GM12878 (cell line): Measurements from ENCODE around the gene NOS3. TPM values are rescaled to one million over a fixed set of nuclear protein-coding genes. Genes with fewer than 3 reads are reported as not detected.

Source experiments
- ATAC-seq: fragments of 200-7000 bp; cut with Tn5 transposase; 3 replicates; pipeline ENCODE4 v1.9.1; 2020; ENCODE audit warnings: mild to moderate bottlenecking, moderate library complexity
- BruUV-seq: library from RNA; stranded (reverse); fragments of 400-500 nt; replicated peaks from 2 replicates; lab custom pipeline; 2021; lab: Mats Ljungman, UMichigan
- CTCF ChIA-PET: fragments of 300-600 bp; sonication (Branson Sonifier 250); formaldehyde crosslinking; extraction: SDS; loops from one replicate; lab custom pipeline; 2021; ENCODE audit warnings: inconsistent platforms; lab: Yijun Ruan, JAX
- POLR2A ChIA-PET: fragments of 350-600 bp; formaldehyde crosslinking; extraction: SDS; loops from one replicate; lab custom pipeline; 2021; ENCODE audit warnings: inconsistent platforms; lab: Charles Lee
- RAD21 ChIA-PET: fragments of 300-600 bp; sonication (Branson Sonifier 250); formaldehyde crosslinking; loops from one replicate; lab custom pipeline; 2023; ENCODE audit warnings: antibody characterized with exemption; ENCODE audit not compliant: unreplicated experiment; lab: Charles Lee
- SMC1A ChIA-PET: fragments of 300-600 bp; sonication (Branson Sonifier 250); formaldehyde crosslinking; loops from one replicate; lab custom pipeline; 2023; ENCODE audit not compliant: unreplicated experiment, uncharacterized antibody; lab: Charles Lee
- DNase-seq: peaks from one replicate; pipeline ENCODE4 v3.0.0-alpha.2; 2011; ENCODE audit warnings: low read depth, low spot score
- FAIRE-seq: peaks from 3 replicates; lab custom pipeline; 2011; peaks lifted over from hg19 to GRCh38; lab: Jason Lieb, UNC
- H2AFZ ChIP-seq: 2 replicates; pipeline ENCODE4 v1.6.0; 2011; ENCODE audit warnings: low read depth, low read length, control low read depth; ENCODE audit not compliant: control insufficient read depth
- H3K27ac ChIP-seq: 2 replicates; pipeline ENCODE4 v1.5.1; 2011; ENCODE audit warnings: control low read depth; ENCODE audit not compliant: control insufficient read depth, insufficient read depth
- H3K27me3 ChIP-seq, 2 experiments: replicated peaks in 1 of 2; 2 replicates each; pipeline versions ENCODE4 v1.6.0 to v1.6.1; 2011; ENCODE audit warnings: low read length in 1 of 2; ENCODE audit not compliant: control insufficient read depth in 2 of 2, insufficient read depth in 2 of 2
- H3K36me3 ChIP-seq, 2 experiments: 2 replicates each; pipeline ENCODE4 v1.5.1; 2011; ENCODE audit warnings: low read length in 1 of 2; ENCODE audit not compliant: control insufficient read depth in 2 of 2, insufficient read depth in 2 of 2
- H3K4me1 ChIP-seq: 2 replicates; pipeline ENCODE4 v1.6.1; 2011; ENCODE audit warnings: mild to moderate bottlenecking, low read length, moderate library complexity, mixed read lengths; ENCODE audit not compliant: control insufficient read depth, insufficient read depth
- H3K4me2 ChIP-seq: 2 replicates; pipeline ENCODE4 v1.6.0; 2011; ENCODE audit warnings: control low read depth; ENCODE audit not compliant: control insufficient read depth, insufficient read depth
- H3K4me3 ChIP-seq: fragments of 200-600 bp; sonication (generic); 2 replicates; pipeline ENCODE4 v1.5.1; 2016
- H3K79me2 ChIP-seq: 2 replicates; pipeline ENCODE4 v1.6.0; 2011; ENCODE audit warnings: low read length; ENCODE audit not compliant: control insufficient read depth, insufficient read depth
- H3K9ac ChIP-seq: 2 replicates; pipeline ENCODE4 v1.8.0; 2011; ENCODE audit warnings: low read length, control low read depth, mixed read lengths; ENCODE audit not compliant: control insufficient read depth, insufficient read depth
- H3K9me3 ChIP-seq: replicated peaks from 3 replicates; pipeline ENCODE4 v1.5.1; 2011; ENCODE audit warnings: mild to moderate bottlenecking, low read length; ENCODE audit not compliant: control insufficient read depth, insufficient read depth
- H4K20me1 ChIP-seq: 2 replicates; pipeline ENCODE4 v1.6.0; 2011; ENCODE audit not compliant: control insufficient read depth, insufficient read depth
- ATF7 ChIP-seq: fragments of 450-650 bp; IDR thresholded peaks from 2 replicates; pipeline ENCODE4 v1.6.1; 2016; ENCODE audit warnings: low read depth, mild to moderate bottlenecking
- BRCA1 ChIP-seq: IDR thresholded peaks from 2 replicates; pipeline ENCODE4 v1.6.1; 2011; ENCODE audit warnings: low read depth, low read length, improper control_type of control experiment
- CHD4 ChIP-seq: fragments of 200-600 bp; sonication (generic); IDR thresholded peaks from 2 replicates; pipeline ENCODE4 v1.6.1; 2016; ENCODE audit warnings: mild to moderate bottlenecking
- EED ChIP-seq: sonication (generic); IDR thresholded peaks from 2 replicates; pipeline ENCODE4 v1.6.1; 2016; ENCODE audit warnings: antibody characterized with exemption, low read depth
- HDGF ChIP-seq: fragments of 450-650 bp; IDR thresholded peaks from 2 replicates; pipeline ENCODE4 v1.6.1; 2016; ENCODE audit warnings: antibody characterized with exemption
- KAT2A ChIP-seq: conservative IDR thresholded peaks from 2 replicates; pipeline ENCODE4 v1.6.1; 2011; ENCODE audit warnings: low read depth, low read length; ENCODE audit not compliant: control insufficient read depth
- MXI1 ChIP-seq: fragments of 150-350 bp; IDR thresholded peaks from 2 replicates; pipeline ENCODE4 v1.6.1; 2011; ENCODE audit warnings: low read depth, mild to moderate bottlenecking, inconsistent platforms, low read length, improper control_type of control experiment
- NRF1 ChIP-seq: conservative IDR thresholded peaks from 2 replicates; pipeline ENCODE4 v1.6.1; 2011; ENCODE audit warnings: mild to moderate bottlenecking, low read depth, low read length, improper control_type of control experiment
- PKNOX1 ChIP-seq: fragments of 450-650 bp; IDR thresholded peaks from 2 replicates; pipeline ENCODE4 v1.6.1; 2016; ENCODE audit warnings: mild to moderate bottlenecking
- POLR2A ChIP-seq: IDR thresholded peaks from 2 replicates; pipeline ENCODE4 v1.6.1; 2011; ENCODE audit warnings: low read depth, mild to moderate bottlenecking, low read length
- RBBP5 ChIP-seq: fragments of 200-600 bp; sonication (generic); conservative IDR thresholded peaks from 2 replicates; pipeline ENCODE4 v1.6.1; 2016
- RFX5 ChIP-seq: IDR thresholded peaks from 2 replicates; pipeline ENCODE4 v1.6.1; 2011; ENCODE audit warnings: low read depth, low read length, improper control_type of control experiment
- SMC3 ChIP-seq: IDR thresholded peaks from 2 replicates; pipeline ENCODE4 v1.6.1; 2011; ENCODE audit warnings: low read length, improper control_type of control experiment, borderline replicate concordance
- SRF ChIP-seq, 2 experiments: IDR thresholded peaks; 2 replicates each; pipeline ENCODE4 v1.6.1; 2011; ENCODE audit warnings: low read depth in 2 of 2, low read length in 2 of 2, mild to moderate bottlenecking in 1 of 2, moderate library complexity in 1 of 2
- TCF3 ChIP-seq: IDR thresholded peaks from 2 replicates; pipeline ENCODE4 v1.6.1; 2012; ENCODE audit warnings: low read depth, mild to moderate bottlenecking, low read length, borderline replicate concordance; ENCODE audit not compliant: insufficient read depth
- USF1 ChIP-seq: IDR thresholded peaks from 2 replicates; pipeline ENCODE4 v1.6.1; 2011; ENCODE audit warnings: borderline replicate concordance, low read depth, mild to moderate bottlenecking, moderate library complexity, mixed read lengths, low read length; ENCODE audit not compliant: insufficient read depth; ENCODE audit errors: extremely low read length
- WRNIP1 ChIP-seq: IDR thresholded peaks from 2 replicates; pipeline ENCODE4 v1.6.1; 2011; ENCODE audit warnings: low read depth, low read length, improper control_type of control experiment, borderline replicate concordance
- YBX1 ChIP-seq: fragments of 450-650 bp; IDR thresholded peaks from 2 replicates; pipeline ENCODE4 v1.6.1; 2016; ENCODE audit warnings: antibody characterized with exemption
- ZNF217 ChIP-seq: fragments of 450-650 bp; IDR thresholded peaks from 2 replicates; pipeline ENCODE4 v1.6.1; 2017; ENCODE audit warnings: antibody characterized with exemption, mild to moderate bottlenecking
- WGBS: methylation state at CpG from one replicate; pipeline ENCODE4 v1.1.6; 2016; ENCODE audit warnings: low lambda C conversion rate; ENCODE audit not compliant: insufficient replicate concordance, insufficient coverage; ENCODE audit errors: missing lambda C conversion rate; 5-methylcytosine and 5-hydroxymethylcytosine counted together
- in situ Hi-C: fragments of 300-500 bp; cut with MboI; formaldehyde crosslinking; loops from 9 replicates; pipeline ENCODE4 v1.14.3; 2018; ENCODE audit warnings: mixed read lengths
- intact Hi-C: fragments of 100-400 bp; cut with micrococcal nuclease; formaldehyde crosslinking; loops from one replicate; pipeline ENCODE4 v1.14.2; 2022; ENCODE audit not compliant: unreplicated experiment
- polyA plus RNA-seq, 11 experiments: library from polyadenylated mRNA; depleted of rRNA in 4 of 11; unstranded in 6 of 11; stranded (reverse) in 5 of 11; fragments of >200 nt; fragmentation: Nextera tagmentation in 4 of 11; fragmentation: Illumina TruSeq in 1 of 11; extraction: Ambion mirVana in 4 of 11; extraction: Trizol in 1 of 11; gene quantifications; 1 replicate in 1 of 11; 2 replicates in 10 of 11; pipeline versions ENCODE4 v1.2.1 to v1.2.3, GENCODE V29; 2011 to 2016; ENCODE audit warnings: inconsistent platforms in 2 of 11, missing spikeins in 2 of 11, low read depth in 1 of 11
- total RNA-seq, 4 experiments: library from RNA; depleted of rRNA in 3 of 4; stranded (reverse); fragments of >200 nt in 3 of 4; fragmentation: Illumina TruSeq in 1 of 4; extraction: Trizol in 1 of 4; gene quantifications; 2 replicates each; pipeline versions ENCODE4 v1.2.1 to v1.2.3, GENCODE V29; 2013 to 2021

Gene NOS3
- total and polyA plus RNA-seq, 10 of the 15 experiments (the other 5 are each of a cell fraction or from before 2014, with no cell fraction given): 0.06 to 0.92 (median 0.30) TPM; not detected in 3

- Histone ChIP-seq H3K4me2 (no peak overlapping the region), H3K4me1 (no peaks in the 10 kb centered on the region), H3K36me3 (no peaks in the 10 kb centered on the region), H3K27ac (no peak overlapping the region), H4K20me1 (no peaks in the 10 kb centered on the region), H3K4me3 (no peak overlapping the region), H3K9ac (no peak overlapping the region), H3K9me3 (no peaks in the 10 kb centered on the region), H2AFZ (no peak overlapping the region), H3K79me2 (no peaks in the 10 kb centered on the region), H3K27me3 (peaks cover 0 to 2% of the 10 kb centered on the region in 2 experiments; a peak in 2 of 4 replicates)
- 12% methylated on average over 4 of the region's 4 CpGs for WGBS
- DNase-seq (no peak), FAIRE-seq (no peak), ATAC-seq (no peak)
- ChIA-PET CTCF (no interaction called here), RAD21 (no interaction called here), SMC1A (no interaction called here), POLR2A (no interaction called here)
- in situ Hi-C loops: no loop called here
- TF ChIP-seq RFX5: no peak
- TF ChIP-seq CHD4: no peak
- TF ChIP-seq HDGF: no peak
- TF ChIP-seq BRCA1: no peak
- intact Hi-C loops: no loop called here
- BruUV-seq: no TSS peak
These were observed 41.3 kb upstream of the NOS3 start for GRCh38 chr7:150949564-150949963.

GRCh38 chr7:150949971-150950491, 40.8 kb upstream of the NOS3 start:
- H4K20me1 ChIP-seq: no peaks in the 10 kb centered on the region
- CTCF ChIA-PET: no interaction called here
- no peak overlapping the region for H3K4me3 ChIP-seq
- intact Hi-C loops: no loop called here
- in situ Hi-C loops: no loop called here
- no peaks in the 10 kb centered on the region for H3K4me1 ChIP-seq
- no peak for ATAC-seq
- no peak for FAIRE-seq
- DNase-seq: no peak
- no peak overlapping the region for H3K9ac ChIP-seq
- no peaks in the 10 kb centered on the region for H3K9me3 ChIP-seq
- no peak overlapping the region for H3K27ac ChIP-seq
- H2AFZ ChIP-seq: no peak overlapping the region
- WGBS: 56% methylated on average over 16 of the region's 16 CpGs
- H3K27me3 ChIP-seq: peaks cover 0 to 2% of the 10 kb centered on the region in 2 experiments; a peak in 2 of 4 replicates
- no TSS peak for BruUV-seq
- POLR2A ChIA-PET: no interaction called here
- no peaks in the 10 kb centered on the region for H3K79me2 ChIP-seq
- SMC1A ChIA-PET: no interaction called here
- H3K4me2 ChIP-seq: no peak overlapping the region
- RAD21 ChIA-PET: no interaction called here
- no peaks in the 10 kb centered on the region for H3K36me3 ChIP-seq
- TF ChIP-seq ATF7: no peak
- no peak for TF ChIP-seq NRF1
- TF ChIP-seq RBBP5: no peak
- no peak for TF ChIP-seq SRF (IDR thresholded peaks at IDR 0.05; ENCODE audit: low read depth in 2 of 2, low read length in 2 of 2)
- no peak for TF ChIP-seq EED
- TF ChIP-seq YBX1: no peak
- no peak for TF ChIP-seq POLR2A
- TF ChIP-seq PKNOX1: no peak
- no peak for TF ChIP-seq MXI1
- no peak for TF ChIP-seq TCF3
- no peak for TF ChIP-seq ZNF217
- no peak for TF ChIP-seq KAT2A
- TF ChIP-seq SMC3: no peak
- TF ChIP-seq USF1: no peak
- TF ChIP-seq WRNIP1: no peak
